K562 (cell line): ENCODE data around the gene BRAP. TPM values are rescaled to one million over a fixed set of nuclear protein-coding genes. Genes with fewer than 3 reads are reported as not detected.

Experiments
- ATAC-seq: fragments of 200-7000 bp; cut with Tn5 transposase; 3 replicates; pipeline ENCODE4 v1.9.1; 2020; ENCODE audit warnings: moderate library complexity
- BruUV-seq: library from RNA; stranded (reverse); fragments of 400-500 nt; replicated peaks from 2 replicates; lab custom pipeline; 2021; lab: Mats Ljungman, UMichigan
- CTCF ChIA-PET: fragments of 300-600 bp; formaldehyde crosslinking; extraction: SDS; loops from one replicate; lab custom pipeline; 2021; ENCODE audit warnings: low intra/inter-chr PET ratio; lab: Yijun Ruan, JAX
- POLR2A ChIA-PET: fragments of 300-600, 350-650 bp; sonication (Branson Sonifier 250); formaldehyde crosslinking; extraction: SDS; loops from one replicate; lab custom pipeline; 2021; ENCODE audit warnings: antibody characterized with exemption, inconsistent platforms; lab: Yijun Ruan, JAX
- DNase-seq, 4 experiments: peaks; one replicate each; pipeline versions ENCODE4 v3.0.0 to v3.0.0-alpha.2; 2011 to 2018; ENCODE audit warnings: low spot score in 3 of 4, mixed read lengths in 3 of 4; ENCODE audit errors: extremely low read depth in 1 of 4
- FAIRE-seq: peaks from 2 replicates; lab custom pipeline; 2011; peaks lifted over from hg19 to GRCh38; lab: Jason Lieb, UNC
- H2AFZ ChIP-seq: 2 replicates; pipeline ENCODE4 v1.6.0; 2011; ENCODE audit warnings: low read depth, low read length, control low read depth, inconsistent platforms
- H3K27ac ChIP-seq: fragments of 200-600 bp; 3 replicates; pipeline ENCODE4 v1.8.0; 2011; ENCODE audit warnings: low read depth, mild to moderate bottlenecking, control low read depth, inconsistent platforms, low read length, moderate library complexity, mixed read lengths; ENCODE audit errors: extremely low read depth
- H3K27me3 ChIP-seq, 2 experiments: fragments of 300-600 bp in 1 of 2; 2 replicates in 1 of 2; 3 replicates in 1 of 2; pipeline versions ENCODE4 v1.6.0 to v1.8.0; 2011; ENCODE audit warnings: inconsistent platforms in 2 of 2, low read length in 2 of 2, mild to moderate bottlenecking in 1 of 2, mixed read lengths in 1 of 2, moderate library complexity in 1 of 2; ENCODE audit not compliant: control insufficient read depth in 2 of 2, insufficient read depth in 2 of 2
- H3K36me3 ChIP-seq: fragments of 300-600 bp; 3 replicates; pipeline ENCODE4 v1.8.0; 2011; ENCODE audit warnings: mild to moderate bottlenecking, low read length, inconsistent platforms; ENCODE audit not compliant: control insufficient read depth, insufficient read depth
- H3K4me1 ChIP-seq, 2 experiments: fragments of 200-600 bp in 1 of 2; replicated peaks in 1 of 2; 2 replicates in 1 of 2; 3 replicates in 1 of 2; pipeline versions ENCODE4 v1.5.1 to v1.8.0; 2011; ENCODE audit warnings: inconsistent platforms in 2 of 2, low read length in 2 of 2, mild to moderate bottlenecking in 1 of 2, mixed read lengths in 1 of 2, moderate library complexity in 1 of 2; ENCODE audit not compliant: control insufficient read depth in 2 of 2, insufficient read depth in 2 of 2
- H3K4me2 ChIP-seq: 2 replicates; pipeline ENCODE4 v1.6.1; 2011; ENCODE audit warnings: low read length, control low read depth, inconsistent platforms, mixed read lengths; ENCODE audit not compliant: insufficient read depth
- H3K4me3 ChIP-seq: fragments of 200-600 bp; sonication (generic), shearing (Covaris generic); 2 replicates; pipeline ENCODE4 v1.5.1; 2016; ENCODE audit warnings: control low read depth, inconsistent platforms
- H3K79me2 ChIP-seq: fragments of 200-600 bp; 3 replicates; pipeline ENCODE4 v1.8.0; 2011; ENCODE audit warnings: low read length, inconsistent platforms; ENCODE audit not compliant: control insufficient read depth, insufficient read depth
- H3K9ac ChIP-seq, 2 experiments: 2 replicates each; pipeline versions ENCODE4 v1.6.0 to v1.6.1; 2011; ENCODE audit warnings: low read depth in 2 of 2, low read length in 2 of 2, control low read depth in 1 of 2, inconsistent platforms in 1 of 2, mild to moderate bottlenecking in 1 of 2, mixed read lengths in 1 of 2; ENCODE audit not compliant: insufficient read depth in 1 of 2
- H3K9me1 ChIP-seq: one replicate; pipeline ENCODE4 v1.6.0; 2011; ENCODE audit warnings: inconsistent platforms, mild to moderate bottlenecking, low read length, moderate library complexity; ENCODE audit not compliant: control insufficient read depth, insufficient read depth
- H3K9me3 ChIP-seq: replicated peaks from 2 replicates; pipeline ENCODE4 v1.5.1; 2011; ENCODE audit warnings: low read depth, low read length, inconsistent platforms; ENCODE audit not compliant: control insufficient read depth, insufficient read depth
- H4K20me1 ChIP-seq: replicated peaks from 2 replicates; pipeline ENCODE4 v1.6.1; 2011; ENCODE audit warnings: low read length, inconsistent platforms, mixed read lengths; ENCODE audit not compliant: control insufficient read depth, insufficient read depth
- ESRRA ChIP-seq: fragments of 450-650 bp; IDR thresholded peaks from 2 replicates; pipeline ENCODE4 v1.6.1; 2014; ENCODE audit warnings: low read depth, mild to moderate bottlenecking, moderate library complexity, borderline replicate concordance
- NR2C2 ChIP-seq, 2 experiments: fragments of 200-800 bp in 1 of 2; sonication (Bioruptor generic) in 1 of 2; sonication (generic) in 1 of 2; formaldehyde crosslinking in 1 of 2; IDR thresholded peaks; 2 replicates each; pipeline versions ENCODE4 v1.6.1 to v1.8.0; 2016 to 2022; ENCODE audit warnings: mild to moderate bottlenecking in 1 of 2, missing compliant biosample characterization in 1 of 2, missing genetic modification characterization in 1 of 2, missing genetic modification reagents in 1 of 2
- RAD21 ChIP-seq, 2 experiments: fragments of 250-450 bp in 1 of 2; fragments of 450-650 bp in 1 of 2; sonication (Bioruptor Pico) in 1 of 2; formaldehyde crosslinking in 1 of 2; IDR thresholded peaks in 1 of 2; conservative IDR thresholded peaks in 1 of 2; 2 replicates each; pipeline versions ENCODE4 v1.4.0 to v1.8.0; 2020 to 2022; ENCODE audit warnings: mild to moderate bottlenecking in 2 of 2, moderate library complexity in 1 of 2
- WGBS: fragments of 100-300 bp; shearing (Covaris generic); methylation state at CpG from one replicate; pipeline ENCODE4 v1.1.6; 2016; ENCODE audit warnings: low coverage, mixed read lengths; ENCODE audit not compliant: insufficient coverage; ENCODE audit errors: missing lambda C conversion rate; 5-methylcytosine and 5-hydroxymethylcytosine counted together
- in situ Hi-C: fragments of 300-500 bp; cut with MboI; formaldehyde crosslinking; loops from 4 replicates; pipeline ENCODE4 v1.15.0; 2018; ENCODE audit warnings: inconsistent platforms, mixed read lengths
- intact Hi-C: fragments of 100-400 bp; cut with micrococcal nuclease; formaldehyde crosslinking; loops from 2 replicates; pipeline ENCODE4 v1.14.2; 2022
- polyA plus RNA-seq, 8 experiments: library from polyadenylated mRNA; depleted of rRNA in 4 of 8; stranded (reverse) in 5 of 8; unstranded in 3 of 8; fragments of >200 nt; fragmentation: Nextera tagmentation in 2 of 8; fragmentation: Illumina TruSeq in 1 of 8; extraction: Ambion mirVana in 2 of 8; extraction: Trizol in 1 of 8; gene quantifications; 2 replicates each; pipeline versions ENCODE4 v1.2.1 to v1.2.3, GENCODE V29; 2011 to 2014; ENCODE audit warnings: inconsistent platforms in 1 of 8, missing spikeins in 1 of 8
- total RNA-seq, 7 experiments: library from RNA; depleted of rRNA in 6 of 7; stranded (reverse); fragments of >200 nt in 6 of 7; fragmentation: Illumina TruSeq in 2 of 7; extraction: Trizol in 2 of 7; gene quantifications; 2 replicates each; pipeline versions ENCODE4 v1.2.1 to v1.2.3, GENCODE V29; 2011 to 2021; ENCODE audit warnings: low replicate concordance in 1 of 7
- TF ChIP-seq, protein P1 (sequence below), 3 experiments: IDR thresholded peaks in 2 of 3; conservative IDR thresholded peaks in 1 of 3; 2 replicates each; pipeline ENCODE4 v1.5.1; 2011 to 2012; ENCODE audit warnings: low read length in 3 of 3, mild to moderate bottlenecking in 3 of 3, control low read depth in 2 of 3, improper control_type of control experiment in 1 of 3, inconsistent platforms in 1 of 3, low read depth in 1 of 3, mixed read lengths in 1 of 3, moderate library complexity in 1 of 3; ENCODE audit not compliant: insufficient read depth in 2 of 3
- TF ChIP-seq, protein P2 (sequence below): fragments of 250-450 bp; sonication (Bioruptor Pico); IDR thresholded peaks from 2 replicates; pipeline ENCODE4 v1.4.0; 2020
- TF ChIP-seq, protein P3 (sequence below), 2 experiments: fragments of 450-650 bp; formaldehyde crosslinking in 1 of 2; IDR thresholded peaks; 2 replicates each; pipeline versions ENCODE4 v1.4.0 to v1.6.1; 2014 to 2020; ENCODE audit warnings: mild to moderate bottlenecking in 2 of 2, borderline replicate concordance in 1 of 2, low read depth in 1 of 2

BRAP gene
- total and polyA plus RNA-seq, 9 of the 15 experiments (the other 6 are each of a cell fraction or from before 2014, with no cell fraction given), result 2.2 to 32.6 (median 27.5) TPM

DNA sequence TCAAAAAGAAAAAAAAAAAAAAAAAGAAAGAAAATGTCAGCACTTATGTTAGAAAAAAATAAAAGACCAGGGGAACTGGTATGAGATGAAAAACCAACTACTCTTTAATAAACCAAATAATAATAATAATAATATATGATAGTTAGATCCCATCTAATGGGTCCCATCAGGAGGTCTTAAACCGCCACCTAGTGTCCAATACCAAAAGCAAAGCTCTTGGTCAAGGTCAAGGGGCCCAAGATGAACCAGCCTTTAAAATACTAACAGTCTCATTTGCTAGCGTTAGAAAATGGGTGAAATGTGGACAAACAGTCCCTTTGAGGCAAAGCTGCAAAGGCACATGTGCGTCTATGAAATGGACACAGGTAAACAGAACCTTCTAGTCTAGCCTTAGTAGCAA lies 12.3 kb downstream of the BRAP start:
- Histone ChIP-seq H2AFZ (no peak overlapping the region), H3K4me3 (no peak overlapping the region), H3K9me1 (no peaks in the 10 kb centered on the region), H3K27me3 (no peaks in the 10 kb centered on the region), H3K79me2 (no peaks in the 10 kb centered on the region), H3K4me1 (no peaks in the 10 kb centered on the region), H3K4me2 (no peak overlapping the region), H3K9me3 (no peaks in the 10 kb centered on the region), H4K20me1 (no peaks in the 10 kb centered on the region), H3K27ac (peak overlapping the region; percentile 38; the same call in 1 of the 3 replicates), H3K36me3 (peaks cover 92% of the 10 kb centered on the region), H3K9ac (no peak overlapping the region)
- peak; percentile 30 to 54 (median 48) for DNase-seq
- POLR2A ChIA-PET, result interaction anchor here (0.6 to 1.4 kb wide), 6 partner anchors 10 to 873 kb away, joined by 3 to 5 read pairs (median 3); no protein-coding TSS in a partner anchor
- 45% methylated on average over 3 of the region's 3 CpGs for WGBS
- intact Hi-C loops, result loop anchor here (2.0 to 10.0 kb wide), 3 partner anchors 149 to 277 kb away; no protein-coding TSS in a partner anchor
- CTCF ChIA-PET, result interaction anchor here (0.7 to 1.8 kb wide), 5 partner anchors 144 to 649 kb away, joined by 4 to 18 read pairs (median 6); no protein-coding TSS in a partner anchor
- BruUV-seq, result no TSS peak
- peak; percentile 85 for ATAC-seq
- FAIRE-seq, result peak; percentile 23
- in situ Hi-C loops, result loop anchor here (5.0 to 10.0 kb wide), 2 partner anchors 266 to 339 kb away; partner anchors contain the start of gene SH2B3
- TF ChIP-seq RAD21 (CRISPR knock-in tag; conservative IDR thresholded peaks at IDR 0.05 in 1 of 2, IDR thresholded peaks at IDR 0.05 in 1 of 2), result peak; percentile 59 to 64
- TF ChIP-seq, protein P1, sequence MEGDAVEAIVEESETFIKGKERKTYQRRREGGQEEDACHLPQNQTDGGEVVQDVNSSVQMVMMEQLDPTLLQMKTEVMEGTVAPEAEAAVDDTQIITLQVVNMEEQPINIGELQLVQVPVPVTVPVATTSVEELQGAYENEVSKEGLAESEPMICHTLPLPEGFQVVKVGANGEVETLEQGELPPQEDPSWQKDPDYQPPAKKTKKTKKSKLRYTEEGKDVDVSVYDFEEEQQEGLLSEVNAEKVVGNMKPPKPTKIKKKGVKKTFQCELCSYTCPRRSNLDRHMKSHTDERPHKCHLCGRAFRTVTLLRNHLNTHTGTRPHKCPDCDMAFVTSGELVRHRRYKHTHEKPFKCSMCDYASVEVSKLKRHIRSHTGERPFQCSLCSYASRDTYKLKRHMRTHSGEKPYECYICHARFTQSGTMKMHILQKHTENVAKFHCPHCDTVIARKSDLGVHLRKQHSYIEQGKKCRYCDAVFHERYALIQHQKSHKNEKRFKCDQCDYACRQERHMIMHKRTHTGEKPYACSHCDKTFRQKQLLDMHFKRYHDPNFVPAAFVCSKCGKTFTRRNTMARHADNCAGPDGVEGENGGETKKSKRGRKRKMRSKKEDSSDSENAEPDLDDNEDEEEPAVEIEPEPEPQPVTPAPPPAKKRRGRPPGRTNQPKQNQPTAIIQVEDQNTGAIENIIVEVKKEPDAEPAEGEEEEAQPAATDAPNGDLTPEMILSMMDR (IDR thresholded peaks at IDR 0.05 in 2 of 3, conservative IDR thresholded peaks at IDR 0.05 in 1 of 3; ENCODE audit: insufficient read depth in 2 of 3, low read depth in 1 of 3, low read length in 3 of 3), result peak; percentile 47 to 74 (median 59)
- TF ChIP-seq, protein P2, sequence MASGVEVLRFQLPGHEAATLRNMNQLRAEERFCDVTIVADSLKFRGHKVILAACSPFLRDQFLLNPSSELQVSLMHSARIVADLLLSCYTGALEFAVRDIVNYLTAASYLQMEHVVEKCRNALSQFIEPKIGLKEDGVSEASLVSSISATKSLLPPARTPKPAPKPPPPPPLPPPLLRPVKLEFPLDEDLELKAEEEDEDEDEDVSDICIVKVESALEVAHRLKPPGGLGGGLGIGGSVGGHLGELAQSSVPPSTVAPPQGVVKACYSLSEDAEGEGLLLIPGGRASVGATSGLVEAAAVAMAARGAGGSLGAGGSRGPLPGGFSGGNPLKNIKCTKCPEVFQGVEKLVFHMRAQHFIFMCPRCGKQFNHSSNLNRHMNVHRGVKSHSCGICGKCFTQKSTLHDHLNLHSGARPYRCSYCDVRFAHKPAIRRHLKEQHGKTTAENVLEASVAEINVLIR (CRISPR knock-in tag), result no peak
- TF ChIP-seq, protein P3, sequence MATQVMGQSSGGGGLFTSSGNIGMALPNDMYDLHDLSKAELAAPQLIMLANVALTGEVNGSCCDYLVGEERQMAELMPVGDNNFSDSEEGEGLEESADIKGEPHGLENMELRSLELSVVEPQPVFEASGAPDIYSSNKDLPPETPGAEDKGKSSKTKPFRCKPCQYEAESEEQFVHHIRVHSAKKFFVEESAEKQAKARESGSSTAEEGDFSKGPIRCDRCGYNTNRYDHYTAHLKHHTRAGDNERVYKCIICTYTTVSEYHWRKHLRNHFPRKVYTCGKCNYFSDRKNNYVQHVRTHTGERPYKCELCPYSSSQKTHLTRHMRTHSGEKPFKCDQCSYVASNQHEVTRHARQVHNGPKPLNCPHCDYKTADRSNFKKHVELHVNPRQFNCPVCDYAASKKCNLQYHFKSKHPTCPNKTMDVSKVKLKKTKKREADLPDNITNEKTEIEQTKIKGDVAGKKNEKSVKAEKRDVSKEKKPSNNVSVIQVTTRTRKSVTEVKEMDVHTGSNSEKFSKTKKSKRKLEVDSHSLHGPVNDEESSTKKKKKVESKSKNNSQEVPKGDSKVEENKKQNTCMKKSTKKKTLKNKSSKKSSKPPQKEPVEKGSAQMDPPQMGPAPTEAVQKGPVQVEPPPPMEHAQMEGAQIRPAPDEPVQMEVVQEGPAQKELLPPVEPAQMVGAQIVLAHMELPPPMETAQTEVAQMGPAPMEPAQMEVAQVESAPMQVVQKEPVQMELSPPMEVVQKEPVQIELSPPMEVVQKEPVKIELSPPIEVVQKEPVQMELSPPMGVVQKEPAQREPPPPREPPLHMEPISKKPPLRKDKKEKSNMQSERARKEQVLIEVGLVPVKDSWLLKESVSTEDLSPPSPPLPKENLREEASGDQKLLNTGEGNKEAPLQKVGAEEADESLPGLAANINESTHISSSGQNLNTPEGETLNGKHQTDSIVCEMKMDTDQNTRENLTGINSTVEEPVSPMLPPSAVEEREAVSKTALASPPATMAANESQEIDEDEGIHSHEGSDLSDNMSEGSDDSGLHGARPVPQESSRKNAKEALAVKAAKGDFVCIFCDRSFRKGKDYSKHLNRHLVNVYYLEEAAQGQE (IDR thresholded peaks at IDR 0.05; ENCODE audit: borderline replicate concordance), result peak; percentile 4; the same call in 1 of the 2 replicates
- TF ChIP-seq, protein P3 (CRISPR knock-in tag; IDR thresholded peaks at IDR 0.05; ENCODE audit: low read depth), result no peak
- TF ChIP-seq NR2C2 (CRISPR knock-in tag; IDR thresholded peaks at IDR 0.05), result no peak
- no peak for TF ChIP-seq NR2C2 (tag; IDR thresholded peaks at IDR 0.05)
- TF ChIP-seq ESRRA, result 0 out of 2 replicates have a peak, but pooled peaks have one; percentile 28
